Measurements from ENCODE around the gene LDLRAD3.

The LDLRAD3 gene

DNA sequence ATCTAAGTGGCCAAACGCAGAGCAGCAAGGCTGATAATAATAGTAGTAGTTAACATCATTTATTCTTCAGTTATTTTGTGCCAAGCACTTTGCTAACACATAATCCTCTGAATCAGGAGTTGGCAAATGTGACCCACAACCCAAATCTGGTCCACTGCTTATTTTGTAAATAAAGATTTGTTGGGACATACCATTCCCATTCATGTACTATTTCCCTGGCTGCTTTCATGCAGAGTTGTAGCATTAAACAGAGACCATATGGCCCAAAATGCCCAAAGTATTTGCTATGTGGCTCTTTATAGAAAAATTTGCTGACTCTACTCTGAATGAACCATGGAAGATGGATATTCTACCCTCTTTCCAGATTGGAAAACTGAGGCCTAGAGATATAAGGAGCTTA lies 295.0 kb downstream of the LDLRAD3 start:
- DNase-seq (ENCODE audit: low read depth in 2 of 2): no peak

GRCh38 chr11:36239636-36240035 lies 295.8 kb downstream of the LDLRAD3 start:
- DNase-seq (ENCODE audit: low read depth in 2 of 2): no peak

- no peak for DNase-seq (ENCODE audit: low read depth in 2 of 2)
Observed at GRCh38 chr11:36240173-36240572, 296.3 kb downstream of the LDLRAD3 start.

- no peak for DNase-seq (ENCODE audit: low read depth in 2 of 2)
Observed at GRCh38 chr11:36240801-36241200, 296.9 kb downstream of the LDLRAD3 start.

DNA sequence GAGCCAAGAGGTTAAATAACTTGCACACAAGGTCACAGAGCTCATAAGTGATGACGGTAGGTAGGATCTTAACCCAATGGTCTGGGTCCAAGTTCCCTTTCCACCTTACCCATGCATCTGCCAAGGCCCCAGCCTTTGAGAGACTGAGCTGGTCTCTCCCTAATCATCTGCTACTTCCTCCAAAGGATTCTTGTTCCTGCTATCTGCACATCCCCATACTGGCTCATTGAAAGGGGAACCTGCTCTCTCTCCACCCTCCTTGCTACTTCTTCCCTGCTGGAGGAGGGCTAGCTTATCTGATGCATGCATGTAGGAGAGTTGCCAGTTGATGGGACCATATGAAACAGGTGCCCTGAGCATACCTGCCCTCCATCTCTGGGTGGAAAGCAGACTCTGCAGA lies 297.6 kb downstream of the LDLRAD3 start:
- DNase-seq (ENCODE audit: low read depth in 2 of 2): no peak

DNA sequence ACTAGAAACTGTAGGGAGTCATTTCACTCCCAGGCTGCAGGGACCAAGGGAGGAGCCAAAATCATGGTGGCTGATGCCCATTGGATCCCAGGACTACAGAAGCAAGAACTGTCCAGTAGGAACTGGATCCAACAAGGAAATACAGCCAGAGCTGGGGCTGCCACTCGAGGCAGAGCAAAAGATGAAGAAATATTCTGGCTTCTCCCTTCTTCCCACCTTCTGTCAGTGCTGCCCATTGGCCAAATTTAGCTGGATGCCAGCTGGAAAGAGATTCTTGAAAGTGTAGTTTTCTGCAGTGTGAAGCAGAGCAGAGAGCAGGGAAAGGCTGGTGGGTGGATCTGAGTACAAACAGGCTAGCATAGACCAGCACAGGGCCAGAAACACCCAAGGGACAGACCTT lies 299.8 kb downstream of the LDLRAD3 start:
- DNase-seq (ENCODE audit: low read depth in 2 of 2): no peak

DNA sequence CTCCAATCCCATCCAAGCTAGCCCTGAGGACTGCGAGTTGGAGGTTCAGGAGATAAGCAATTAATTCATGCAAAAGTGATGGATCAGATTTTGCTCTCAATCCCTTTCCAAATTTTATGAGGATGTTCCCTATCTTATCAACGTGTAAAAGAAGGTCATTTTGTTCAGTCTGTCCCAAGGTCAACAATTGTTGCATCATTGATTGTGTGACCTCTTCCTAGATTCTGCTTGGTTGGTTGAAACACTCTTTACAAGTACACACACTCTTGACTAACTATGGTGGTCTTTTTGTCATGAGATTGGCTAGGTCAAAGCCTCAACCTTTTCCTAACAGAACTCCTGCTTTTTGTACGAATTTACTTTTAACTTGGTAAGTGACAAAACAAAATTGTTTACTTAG lies 303.6 kb downstream of the LDLRAD3 start:
- DNase-seq (ENCODE audit: low read depth in 2 of 2): no peak

DNA sequence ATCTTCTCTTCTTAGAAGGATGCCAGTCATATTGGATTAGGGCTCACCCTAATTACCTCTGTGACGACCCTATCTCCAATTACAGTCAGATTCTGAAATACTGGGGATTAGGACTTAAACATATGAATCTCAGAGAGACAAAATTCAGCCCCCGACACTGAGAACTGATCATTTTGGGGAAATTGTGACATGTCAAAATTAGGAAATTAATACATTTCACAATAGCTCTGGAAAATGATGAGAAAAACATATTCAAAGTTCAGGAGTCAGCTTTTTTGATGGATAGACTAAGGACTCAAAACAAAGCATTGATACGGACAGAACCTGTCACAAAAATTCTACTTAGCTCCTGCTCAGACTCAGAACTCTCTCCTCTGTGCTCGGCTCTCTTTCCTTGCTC lies 304.6 kb downstream of the LDLRAD3 start:
- DNase-seq (ENCODE audit: low read depth in 2 of 2): no peak

DNA sequence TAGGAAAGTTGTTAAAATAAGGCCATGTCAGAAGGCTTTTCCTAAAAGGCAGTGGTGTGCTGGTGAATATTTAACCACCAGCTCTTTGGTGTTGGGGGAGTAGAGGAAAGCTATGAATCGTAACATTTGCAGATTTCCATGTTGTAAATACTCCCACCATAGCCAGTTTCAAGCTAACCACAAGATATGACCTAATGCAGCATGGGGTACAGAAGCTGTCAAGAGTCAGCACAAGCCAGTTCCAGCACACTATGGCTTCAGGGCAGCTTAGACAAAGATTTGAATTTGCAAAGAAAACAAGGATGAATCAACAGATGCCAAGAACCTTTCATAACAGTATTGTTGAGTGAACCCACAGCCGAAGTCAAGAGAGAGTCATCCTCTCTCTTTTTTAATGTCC lies 305.4 kb downstream of the LDLRAD3 start:
- no peak for DNase-seq (ENCODE audit: low read depth in 2 of 2)

- no peak for DNase-seq (ENCODE audit: low read depth in 2 of 2)
Observed at GRCh38 chr11:36251823-36252222, 308.0 kb downstream of the LDLRAD3 start.

DNA sequence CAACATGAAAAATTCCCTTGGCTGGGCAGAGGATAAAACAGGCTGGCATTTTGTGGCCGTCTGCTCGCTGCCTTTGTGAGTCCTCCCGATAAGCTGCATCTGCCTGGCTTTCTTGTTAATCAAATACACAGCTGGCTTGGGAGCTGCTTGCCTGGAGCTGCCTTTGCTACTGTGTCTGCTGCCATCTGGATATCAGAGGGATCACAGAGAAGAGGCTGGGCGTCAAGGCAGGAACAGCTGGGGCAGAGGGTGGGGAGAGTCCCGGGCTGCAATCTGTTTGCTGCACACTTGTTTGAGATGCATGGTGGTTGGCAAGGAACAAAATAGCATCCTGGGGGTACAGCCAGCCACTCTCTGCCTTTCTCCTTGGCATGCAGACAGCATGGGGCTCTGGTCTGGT lies 309.4 kb downstream of the LDLRAD3 start:
- no peak for DNase-seq (ENCODE audit: low read depth in 2 of 2)

GRCh38 chr11:36254713-36255112 lies 310.9 kb downstream of the LDLRAD3 start:
- no peak for DNase-seq (ENCODE audit: low read depth in 2 of 2)

- no peak for DNase-seq (ENCODE audit: low read depth in 2 of 2)
Observed at GRCh38 chr11:36257351-36257750, 313.5 kb downstream of the LDLRAD3 start.

- DNase-seq (ENCODE audit: low read depth in 2 of 2): no peak
Observed at GRCh38 chr11:36258730-36259360, 315.0 kb downstream of the LDLRAD3 start.

- DNase-seq (ENCODE audit: low read depth in 2 of 2): no peak
Observed at GRCh38 chr11:36261094-36261493, 317.2 kb downstream of the LDLRAD3 start.

GRCh38 chr11:36264011-36264972 lies 320.4 kb downstream of the LDLRAD3 start:
- no peak for DNase-seq (ENCODE audit: low read depth in 2 of 2)

DNA sequence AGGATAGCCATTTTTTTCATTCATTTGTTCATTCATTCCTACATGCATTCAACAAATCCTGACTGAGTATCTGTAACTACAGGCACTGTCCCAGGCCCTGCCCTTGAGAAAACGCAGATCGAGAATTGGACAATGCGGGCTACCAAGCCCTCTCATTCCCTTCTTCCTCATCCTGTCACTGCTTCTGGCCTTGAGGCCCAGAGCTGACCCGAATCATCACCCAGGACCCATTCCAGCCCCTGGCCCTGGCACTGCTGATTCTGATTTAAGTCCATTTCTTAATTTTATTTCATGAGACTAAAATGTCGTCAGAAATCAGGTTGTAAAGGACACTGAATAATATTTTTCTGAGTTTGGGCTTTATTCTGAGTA lies 321.1 kb downstream of the LDLRAD3 start:
- DNase-seq (ENCODE audit: low read depth in 2 of 2): no peak

GRCh38 chr11:36265793-36266628 lies 322.1 kb downstream of the LDLRAD3 start:
- peak; percentile 41 to 47 for DNase-seq (ENCODE audit: low read depth in 2 of 2)

DNA sequence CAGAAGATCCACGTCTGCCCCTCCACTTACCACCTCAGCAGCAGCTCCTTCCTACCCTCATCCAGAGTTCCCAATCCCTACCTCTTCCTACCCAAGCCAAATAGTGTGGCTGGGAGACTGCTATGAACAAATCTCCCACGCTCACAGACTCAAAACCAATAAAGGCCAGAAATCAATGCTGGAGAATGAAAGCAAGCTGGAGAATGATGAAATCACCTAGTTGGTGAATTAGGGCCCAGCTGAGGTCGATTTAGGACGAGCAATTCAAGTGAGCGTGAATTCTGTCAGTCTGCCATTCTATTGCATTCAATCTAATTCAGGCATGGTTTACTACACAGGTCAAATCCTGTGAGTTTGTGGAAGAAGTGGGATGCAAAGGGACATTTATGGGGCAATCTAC lies 322.9 kb downstream of the LDLRAD3 start:
- DNase-seq (ENCODE audit: low read depth in 2 of 2): no peak

- no peak for DNase-seq (ENCODE audit: low read depth in 2 of 2)
Observed at GRCh38 chr11:36268337-36268985, 324.6 kb downstream of the LDLRAD3 start.

GRCh38 chr11:36270701-36271100 lies 326.8 kb downstream of the LDLRAD3 start:
- no peak for DNase-seq (ENCODE audit: low read depth in 2 of 2)
